HFFc6 (cell line): Measurements from ENCODE around the gene TRAF4. TPM values are rescaled to one million over a fixed set of nuclear protein-coding genes. Genes with fewer than 3 reads are reported as not detected.

ENCODE experiments used
- DNase-seq: peaks from one replicate; pipeline ENCODE4 v3.0.0-alpha.2; 2018
- H3K27ac Mint-ChIP-seq: 2 replicates; pipeline ENCODE4 v1.8.0; 2020; ENCODE audit warnings: mild to moderate bottlenecking, mixed read lengths
- H3K27me3 Mint-ChIP-seq: 2 replicates; pipeline ENCODE4 v1.8.0; 2021; ENCODE audit warnings: mild to moderate bottlenecking, moderate library complexity, mixed read lengths; ENCODE audit not compliant: insufficient read depth
- H3K36me3 Mint-ChIP-seq: 2 replicates; pipeline ENCODE4 v1.8.0; 2021; ENCODE audit warnings: low read depth, mixed read lengths
- H3K4me1 Mint-ChIP-seq: 2 replicates; pipeline ENCODE4 v1.8.0; 2020; ENCODE audit warnings: low read depth, mixed read lengths
- H3K4me3 Mint-ChIP-seq: 2 replicates; pipeline ENCODE4 v1.8.0; 2020; ENCODE audit warnings: mild to moderate bottlenecking, moderate library complexity, mixed read lengths
- H3K9me3 Mint-ChIP-seq: 2 replicates; pipeline ENCODE4 v1.8.0; 2020; ENCODE audit warnings: mild to moderate bottlenecking, mixed read lengths
- total RNA-seq, 6 experiments: library from RNA; stranded (reverse); fragmentation: NEBNext Ultra II Directional; extraction: Animal tissue kit (Norgen Biotek cat#: 25700); gene quantifications; 2 replicates in 1 of 6; 3 replicates in 5 of 6; pipeline ENCODE4 v1.2.3, GENCODE V29; 2021
- TF ChIP-seq, protein P1 (sequence below): fragments of 200-600 bp; sonication (generic); IDR thresholded peaks from 2 replicates; pipeline ENCODE4 v1.5.0; 2021; ENCODE audit warnings: antibody characterized with exemption, mild to moderate bottlenecking

Gene TRAF4
- total RNA-seq, 6 experiments from 2014 or later, result 48.0 to 61.3 (median 53.8) TPM

GRCh38 chr17:28744104-28744971 is 527 bp downstream of the TRAF4 start:
- Mint-ChIP-seq H3K27ac (peak overlapping the region; percentile 95), H3K9me3 (peaks cover 7% of the 10 kb centered on the region), H3K27me3 (peaks cover 5% of the 10 kb centered on the region), H3K36me3 (peaks cover 21% of the 10 kb centered on the region), H3K4me3 (peak overlapping the region; percentile 96), H3K4me1 (peaks cover 29% of the 10 kb centered on the region)
- DNase-seq, result no peak
- TF ChIP-seq, protein P1, sequence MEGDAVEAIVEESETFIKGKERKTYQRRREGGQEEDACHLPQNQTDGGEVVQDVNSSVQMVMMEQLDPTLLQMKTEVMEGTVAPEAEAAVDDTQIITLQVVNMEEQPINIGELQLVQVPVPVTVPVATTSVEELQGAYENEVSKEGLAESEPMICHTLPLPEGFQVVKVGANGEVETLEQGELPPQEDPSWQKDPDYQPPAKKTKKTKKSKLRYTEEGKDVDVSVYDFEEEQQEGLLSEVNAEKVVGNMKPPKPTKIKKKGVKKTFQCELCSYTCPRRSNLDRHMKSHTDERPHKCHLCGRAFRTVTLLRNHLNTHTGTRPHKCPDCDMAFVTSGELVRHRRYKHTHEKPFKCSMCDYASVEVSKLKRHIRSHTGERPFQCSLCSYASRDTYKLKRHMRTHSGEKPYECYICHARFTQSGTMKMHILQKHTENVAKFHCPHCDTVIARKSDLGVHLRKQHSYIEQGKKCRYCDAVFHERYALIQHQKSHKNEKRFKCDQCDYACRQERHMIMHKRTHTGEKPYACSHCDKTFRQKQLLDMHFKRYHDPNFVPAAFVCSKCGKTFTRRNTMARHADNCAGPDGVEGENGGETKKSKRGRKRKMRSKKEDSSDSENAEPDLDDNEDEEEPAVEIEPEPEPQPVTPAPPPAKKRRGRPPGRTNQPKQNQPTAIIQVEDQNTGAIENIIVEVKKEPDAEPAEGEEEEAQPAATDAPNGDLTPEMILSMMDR, result no peak

DNA sequence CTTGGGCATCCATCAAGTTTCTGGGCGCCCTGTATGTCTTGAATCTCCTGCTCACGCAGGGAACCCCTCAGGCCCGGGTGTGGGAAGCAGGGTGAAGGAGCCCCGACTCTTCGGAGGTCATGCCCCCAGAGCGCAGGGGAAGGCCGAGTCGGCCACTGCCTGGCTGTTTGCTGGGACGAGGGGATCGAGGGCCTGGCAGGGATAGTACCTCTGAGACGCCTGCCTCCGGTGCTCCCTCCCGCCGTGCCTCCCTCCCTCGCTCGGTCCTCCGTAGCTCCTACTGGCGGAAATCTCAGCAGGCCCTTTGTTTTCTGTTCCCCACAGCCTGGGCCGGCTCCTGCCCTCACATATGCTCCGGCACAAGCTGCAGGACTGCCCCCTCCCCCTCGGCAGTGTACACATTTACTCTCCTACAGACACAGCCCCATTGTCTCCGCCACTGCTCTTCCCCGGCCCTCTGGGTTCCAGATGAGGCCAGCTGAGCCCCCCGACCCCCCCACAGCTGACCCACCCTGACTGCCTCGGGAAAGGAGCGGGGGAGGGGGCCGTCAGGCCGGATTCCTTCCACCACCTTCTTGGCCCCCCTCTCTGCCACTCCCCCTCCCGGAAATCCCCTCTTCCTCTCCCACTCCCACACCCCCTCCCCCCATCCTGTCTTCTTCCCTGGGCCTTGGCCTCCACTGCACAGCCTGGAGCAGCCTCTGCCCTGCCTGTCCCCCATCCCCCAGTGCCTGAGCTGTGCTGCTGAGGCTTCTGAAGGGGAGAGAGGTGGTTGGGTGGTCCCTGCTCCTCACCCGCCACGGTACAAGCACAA is 1.4 kb downstream of the TRAF4 start:
- H3K9me3 Mint-ChIP-seq, result no peaks in the 10 kb centered on the region
- DNase-seq, result no peak
- peak overlapping the region; percentile 96 for H3K4me3 Mint-ChIP-seq

GRCh38 chr17:28745786-28746411 is 2.1 kb downstream of the TRAF4 start:
- TF ChIP-seq, protein P1, result no peak
- peak overlapping the region; percentile 96 for H3K4me3 Mint-ChIP-seq
- peaks cover 11% of the 10 kb centered on the region for H3K36me3 Mint-ChIP-seq
- peaks cover 13% of the 10 kb centered on the region for H3K27me3 Mint-ChIP-seq
- H3K9me3 Mint-ChIP-seq, result no peaks in the 10 kb centered on the region
- H3K27ac Mint-ChIP-seq, result peak overlapping the region; percentile 95
- peak; percentile 66 for DNase-seq
- peaks cover 32% of the 10 kb centered on the region for H3K4me1 Mint-ChIP-seq

More for the DNA sequence above, 1.4 kb downstream of the TRAF4 start:
- peaks cover 28% of the 10 kb centered on the region for H3K4me1 Mint-ChIP-seq
- TF ChIP-seq, protein P1, result no peak
- peaks cover 17% of the 10 kb centered on the region for H3K36me3 Mint-ChIP-seq
- peaks cover 10% of the 10 kb centered on the region for H3K27me3 Mint-ChIP-seq
- H3K27ac Mint-ChIP-seq, result peak overlapping the region; percentile 95

GRCh38 chr17:28746611-28747050 is 2.8 kb downstream of the TRAF4 start:
- Mint-ChIP-seq H3K27me3 (peaks cover 20% of the 10 kb centered on the region), H3K4me1 (peaks cover 32% of the 10 kb centered on the region), H3K9me3 (no peaks in the 10 kb centered on the region), H3K4me3 (peak overlapping the region; percentile 96), H3K27ac (peak overlapping the region; percentile 95), H3K36me3 (peaks cover 11% of the 10 kb centered on the region)
- no peak for DNase-seq
- TF ChIP-seq, protein P1, result no peak

DNA sequence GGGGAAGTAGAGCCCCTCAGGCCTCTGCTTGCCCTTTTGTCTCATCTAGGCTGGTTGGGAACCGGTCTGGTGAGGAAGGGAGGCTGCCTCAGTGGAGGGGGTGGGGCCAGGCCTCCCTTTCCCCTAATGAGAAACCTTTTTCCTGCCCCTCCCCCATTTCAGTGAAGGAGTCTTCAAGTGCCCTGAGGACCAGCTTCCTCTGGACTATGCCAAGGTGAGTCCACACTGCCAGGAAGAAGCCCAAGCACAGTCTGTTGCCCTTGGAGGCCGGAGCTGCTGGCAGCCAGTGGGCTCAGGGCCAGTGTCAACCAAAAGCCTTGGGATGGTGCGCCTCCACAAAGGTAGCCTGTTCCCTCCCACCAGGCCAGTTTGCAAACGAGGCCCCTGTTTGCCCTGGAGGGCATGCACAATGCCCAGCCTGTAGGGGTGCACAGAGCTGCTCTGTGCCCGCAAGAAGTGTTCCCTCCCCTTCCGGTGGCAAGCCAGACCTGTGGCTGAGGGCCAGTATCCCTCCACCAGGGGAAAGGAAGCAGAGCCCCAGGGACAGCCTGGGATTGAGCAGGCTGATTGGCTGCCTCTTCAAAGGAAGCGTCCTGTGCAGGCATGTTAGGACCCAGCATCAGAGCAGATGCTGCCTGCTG is 3.4 kb downstream of the TRAF4 start:
- H3K27ac Mint-ChIP-seq, result no peak overlapping the region

More for the DNA sequence above, 3.4 kb downstream of the TRAF4 start:
- TF ChIP-seq, protein P1, result no peak
- DNase-seq, result no peak
- Mint-ChIP-seq H3K9me3 (no peaks in the 10 kb centered on the region), H3K36me3 (peaks cover 12% of the 10 kb centered on the region), H3K27me3 (peaks cover 26% of the 10 kb centered on the region), H3K4me3 (no peak overlapping the region; the same call in 1 of the 2 replicates), H3K4me1 (peaks cover 32% of the 10 kb centered on the region)
